Head of caudate nucleus (tissue), 42 donors: ENCODE measurements around the gene ARHGAP4.
A peak's percentile ranks its signal among the peaks of the same experiment; 100 is the strongest.

ENCODE experiments used
- DNase-seq, 42 donors: peaks; one replicate each; pipeline versions ENCODE4 v3.0.0 to v3.0.0-alpha.2; 2020 to 2021; ENCODE audit warnings: mixed read lengths in 7 of 42
- intact Hi-C: fragments of 100-400 bp; cut with DNase I; formaldehyde crosslinking; loops from one replicate; pipeline ENCODE4 v1.15.0; 2022

The ARHGAP4 gene

GRCh38 chrX:153932220-153932915 is 6.3 kb upstream of the ARHGAP4 start:
- DNase-seq: no peak
- intact Hi-C loops: no loop called here

DNA sequence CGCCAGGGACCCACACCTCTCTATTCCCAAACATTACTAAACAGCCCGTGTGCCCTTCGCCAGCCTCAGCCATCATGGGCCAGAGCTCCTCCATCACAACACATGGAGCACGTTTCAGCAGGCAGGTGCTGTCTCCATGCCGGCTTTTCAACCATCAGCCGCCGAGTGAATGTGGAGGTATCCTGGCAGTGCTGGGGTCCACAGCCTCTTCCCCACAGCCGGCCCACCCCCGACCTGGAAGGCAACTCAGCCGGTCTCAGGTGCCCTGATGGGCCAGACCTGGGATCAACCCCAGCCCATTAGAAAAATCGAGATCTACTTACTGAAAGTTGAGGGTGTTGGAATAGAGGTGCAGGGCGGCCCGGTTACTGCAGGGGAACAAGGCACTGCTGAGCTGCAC is 5.7 kb upstream of the ARHGAP4 start:
- DNase-seq: no peak
- intact Hi-C loops: no loop called here

GRCh38 chrX:153931151-153931550 is 5.1 kb upstream of the ARHGAP4 start:
- intact Hi-C loops: no loop called here
- no peak for DNase-seq

DNA sequence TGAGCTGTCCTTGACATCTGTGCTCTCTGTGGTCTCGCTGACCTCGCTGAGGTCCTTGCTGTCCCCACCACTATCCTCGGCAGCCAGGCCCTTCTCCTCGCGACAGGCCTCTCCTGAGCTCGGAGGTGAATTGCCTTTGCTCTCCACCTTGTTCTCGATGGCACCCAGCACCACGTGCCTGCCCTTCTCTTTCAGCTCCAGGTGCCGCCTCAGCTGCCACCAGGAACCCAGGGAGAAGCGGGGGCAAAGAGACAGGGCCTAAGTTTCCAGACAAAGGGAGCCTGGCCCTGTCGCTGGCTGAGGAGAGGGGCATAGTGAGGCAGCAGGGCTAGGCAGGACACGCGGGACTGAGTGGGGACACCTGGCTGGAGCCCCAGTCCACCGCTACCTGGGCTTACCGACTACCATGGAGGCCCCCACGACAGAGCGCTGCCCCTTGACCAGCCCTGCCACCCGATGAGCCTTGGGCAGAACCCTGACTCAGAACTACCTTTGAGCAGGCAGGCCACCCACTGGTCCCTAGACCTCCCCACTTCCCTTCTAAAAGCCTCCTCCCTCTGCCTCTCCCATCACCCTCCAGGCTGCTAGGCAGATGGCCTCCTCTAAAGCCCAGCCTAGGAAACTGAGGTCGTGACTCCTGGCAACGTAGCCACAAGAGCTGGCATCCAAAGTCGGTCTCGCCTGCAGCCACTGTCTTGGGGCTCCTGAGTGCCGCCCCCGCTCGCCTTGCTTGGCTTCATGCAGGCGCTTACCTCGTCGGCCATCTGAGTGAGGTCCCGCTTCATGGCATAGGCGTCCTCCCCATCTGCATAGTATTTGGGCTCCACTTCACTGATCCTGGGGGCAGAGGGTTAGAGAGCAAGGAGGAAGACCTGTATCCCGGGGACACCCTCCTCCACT is 4.2 kb upstream of the ARHGAP4 start:
- no peak for DNase-seq
- intact Hi-C loops: no loop called here

- DNase-seq: no peak
- intact Hi-C loops: no loop called here
These were observed 3.5 kb upstream of the ARHGAP4 start for GRCh38 chrX:153929576-153929975.

DNA sequence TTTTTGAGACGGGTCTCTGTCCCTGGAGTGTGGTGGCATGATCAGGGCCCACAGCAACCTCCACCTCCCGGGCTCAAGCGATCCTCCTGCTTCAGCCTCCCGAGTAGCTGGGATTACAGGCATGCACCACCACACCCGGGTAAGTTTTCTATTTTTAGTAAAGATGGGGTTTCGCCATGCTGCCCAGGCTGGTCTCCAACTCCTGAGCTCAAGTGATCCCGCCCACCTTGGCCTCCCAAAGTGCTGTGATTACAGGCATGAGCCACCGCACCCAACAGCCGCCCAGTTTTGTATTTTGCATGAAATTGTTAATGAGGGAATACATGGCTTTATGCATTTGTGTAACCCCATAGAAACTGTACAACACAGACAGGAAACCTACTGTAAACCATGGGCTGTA is 2.8 kb upstream of the ARHGAP4 start:
- intact Hi-C loops: no loop called here
- DNase-seq: no peak

DNA sequence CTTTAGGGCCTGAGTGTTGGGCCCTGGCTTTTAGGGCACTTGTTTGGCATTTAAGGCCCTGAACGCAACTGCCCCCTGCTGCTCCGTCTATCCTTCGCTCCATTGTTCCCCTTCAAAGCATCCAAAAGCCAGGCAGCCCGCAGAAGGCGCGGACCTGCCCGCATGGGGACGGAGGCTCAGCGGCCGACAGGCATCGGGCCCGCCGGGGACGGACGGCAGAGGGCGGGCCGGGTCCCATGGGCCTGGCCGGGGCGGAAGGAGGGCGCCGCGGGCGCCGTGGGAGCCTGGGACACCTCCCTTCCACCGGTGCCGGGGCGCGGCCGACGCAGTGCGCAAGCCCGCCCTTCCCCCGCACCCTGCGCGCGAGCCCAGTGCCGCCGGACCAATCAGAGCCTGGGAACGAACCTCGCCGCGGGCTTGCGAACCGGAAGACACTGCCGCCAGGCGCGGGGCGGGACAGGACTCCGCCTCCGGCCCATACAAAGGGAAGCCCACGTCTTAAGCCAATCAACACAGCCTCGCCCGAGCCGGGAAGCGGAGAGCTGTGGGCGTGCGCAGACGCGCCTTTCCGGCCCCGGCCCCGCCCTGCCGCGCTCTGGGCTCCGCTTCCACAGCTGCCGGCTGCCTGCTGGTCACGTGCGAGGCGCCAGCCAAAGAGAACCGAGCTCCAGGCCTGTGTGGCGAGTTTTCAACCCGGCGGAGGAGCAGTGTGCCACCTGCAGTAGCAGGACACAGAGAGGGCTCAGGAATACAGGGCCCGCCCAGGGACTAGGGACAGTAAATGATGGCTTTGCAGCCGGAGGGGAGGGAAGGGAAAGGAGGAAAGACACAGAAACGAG is 2.1 kb upstream of the ARHGAP4 start:
- peak; percentile 87 to 97 (median 94) for DNase-seq
- intact Hi-C loops: no loop called here

DNA sequence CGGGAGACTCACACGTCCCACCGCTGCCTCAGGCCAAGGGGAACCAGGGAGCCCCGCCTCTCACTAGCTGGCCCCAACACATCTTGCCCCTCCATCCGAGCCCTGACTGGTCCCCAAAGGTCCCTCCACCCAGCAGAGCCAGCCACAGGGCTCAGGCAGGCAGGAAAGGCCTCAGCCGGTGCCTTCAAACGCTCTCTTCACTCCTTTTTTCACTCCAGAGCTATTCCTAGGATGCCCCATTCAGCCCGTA is 1.5 kb upstream of the ARHGAP4 start:
- intact Hi-C loops: no loop called here

GRCh38 chrX:153926858-153927671 is 1.0 kb upstream of the ARHGAP4 start:
- intact Hi-C loops: no loop called here
- DNase-seq: peak in 19 of 42 donors; percentile 14 to 54 (median 33)

More for the DNA sequence above, 1.5 kb upstream of the ARHGAP4 start:
- peak in 1 of 42 donors; percentile 39 for DNase-seq

GRCh38 chrX:153926552-153926857 is 441 bp upstream of the ARHGAP4 start:
- intact Hi-C loops: no loop called here
- no peak for DNase-seq

DNA sequence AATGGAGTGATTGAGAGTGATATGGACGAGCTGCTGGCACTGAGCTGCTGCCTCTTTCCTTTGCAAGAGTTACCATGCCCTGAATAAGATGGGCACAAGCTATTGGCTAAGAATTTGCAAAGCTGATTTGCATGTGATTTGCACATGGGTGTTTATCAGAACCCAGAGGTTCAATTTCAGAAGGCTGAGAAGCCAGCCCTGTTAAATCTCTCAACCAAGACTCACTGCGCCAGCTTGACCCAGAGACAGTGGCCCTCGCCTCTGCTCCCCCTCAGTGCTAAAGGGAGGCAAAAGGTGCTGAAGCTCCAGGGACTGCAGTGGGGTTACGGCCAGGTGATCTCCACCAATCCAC is 701 bp downstream of the ARHGAP4 start:
- DNase-seq: no peak
- intact Hi-C loops: no loop called here

- intact Hi-C loops: no loop called here
These were observed 1.8 kb downstream of the ARHGAP4 start for GRCh38 chrX:153924149-153924861.

DNA sequence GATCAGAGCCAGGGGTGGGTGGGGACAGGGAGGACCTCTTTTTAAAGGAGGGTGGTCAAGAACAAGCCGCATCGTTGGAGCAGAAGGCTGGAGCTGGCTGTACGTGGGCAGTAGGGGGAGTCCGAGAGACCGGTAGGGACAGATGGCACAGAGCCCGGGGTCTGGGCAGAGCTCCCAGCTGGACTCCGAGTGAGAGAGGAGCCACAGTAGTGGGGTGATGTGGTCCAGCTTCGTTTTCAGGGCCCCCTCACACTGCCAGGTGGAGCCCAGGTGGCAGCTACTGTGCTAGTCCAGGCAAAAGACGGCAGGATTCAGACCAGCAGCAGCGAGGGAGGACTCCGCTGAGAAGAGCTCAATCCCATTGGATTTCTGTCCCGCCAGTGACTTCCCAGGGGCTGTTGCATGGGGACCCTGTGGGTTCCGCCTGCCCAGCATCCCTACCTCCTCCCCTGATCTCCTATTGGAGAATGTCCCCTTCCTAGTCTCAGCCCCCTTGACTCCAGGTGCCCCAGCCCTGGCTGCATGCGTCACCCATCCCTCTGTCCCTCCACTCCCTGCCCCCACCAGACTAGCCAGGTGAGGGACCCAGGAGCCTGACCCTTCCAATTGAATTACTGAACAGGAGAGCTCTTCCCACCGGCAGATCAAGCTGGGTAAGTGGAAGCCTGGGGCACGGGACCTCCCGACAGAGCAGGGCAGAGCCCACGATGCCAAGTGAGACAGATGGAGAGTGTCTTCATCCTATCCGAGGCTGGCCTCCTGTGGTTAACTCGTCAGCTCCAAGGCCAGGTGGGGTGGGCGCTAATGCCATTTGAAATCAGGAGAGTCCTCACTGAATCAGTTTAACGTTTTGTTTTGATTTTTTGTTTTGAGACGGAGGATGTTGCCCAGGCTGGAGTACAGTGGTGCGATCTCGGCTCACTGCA is 2.9 kb downstream of the ARHGAP4 start:
- intact Hi-C loops: no loop called here

More at GRCh38 chrX:153924149-153924861, 1.8 kb downstream of the ARHGAP4 start:
- peak in 30 of 42 donors; percentile 17 to 78 (median 56) for DNase-seq

DNA sequence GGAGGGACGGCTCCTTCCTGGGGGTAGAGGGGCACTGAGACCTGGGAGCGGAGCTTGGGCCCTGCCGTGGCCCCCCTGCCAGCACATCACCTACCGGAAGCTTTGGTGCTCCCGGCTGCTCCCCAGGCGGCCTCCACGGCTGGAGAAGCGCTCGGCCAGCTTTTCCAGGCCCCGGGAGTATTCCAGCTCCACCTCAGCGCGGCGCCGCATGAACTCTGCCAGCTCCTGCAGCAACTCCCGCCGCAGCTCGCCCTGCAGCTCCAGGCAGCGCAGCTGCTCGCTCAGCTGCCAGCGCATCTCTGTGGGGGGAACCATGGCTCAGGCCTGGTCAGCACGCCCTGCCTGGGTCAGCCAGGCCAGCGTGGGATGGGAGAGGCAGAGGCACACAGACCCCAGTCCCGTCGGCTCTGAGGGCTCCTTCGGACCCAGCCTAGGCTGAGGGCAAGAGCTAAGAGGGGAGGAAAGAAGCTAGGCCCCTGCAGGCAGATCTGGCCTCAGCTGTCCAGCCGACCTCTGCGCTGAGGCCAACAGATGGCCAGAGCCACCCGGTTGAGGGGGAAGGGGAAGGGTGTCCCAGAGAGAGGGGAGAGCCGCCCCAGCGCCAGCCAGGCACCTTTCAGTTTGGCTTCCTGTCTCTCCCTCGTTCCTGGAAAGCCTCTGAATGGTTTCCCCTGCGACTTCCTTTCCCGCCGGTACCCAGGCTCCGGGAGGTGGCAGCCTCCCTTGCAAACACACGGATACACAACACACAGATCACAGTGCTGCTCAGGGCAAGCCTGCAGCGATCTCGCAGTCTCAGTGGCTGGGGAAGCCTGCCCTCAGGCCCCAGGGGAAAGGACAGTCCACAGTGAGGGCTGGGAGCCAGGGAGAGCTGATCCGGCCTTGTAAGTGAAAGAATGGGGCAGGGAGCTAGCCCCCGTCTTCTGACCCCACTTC is 4.3 kb downstream of the ARHGAP4 start:
- peak in 1 of 42 donors; percentile 28 for DNase-seq
- intact Hi-C loops: no loop called here

More for the DNA sequence above, 2.9 kb downstream of the ARHGAP4 start:
- DNase-seq: peak; percentile 53 to 87 (median 72)

DNA sequence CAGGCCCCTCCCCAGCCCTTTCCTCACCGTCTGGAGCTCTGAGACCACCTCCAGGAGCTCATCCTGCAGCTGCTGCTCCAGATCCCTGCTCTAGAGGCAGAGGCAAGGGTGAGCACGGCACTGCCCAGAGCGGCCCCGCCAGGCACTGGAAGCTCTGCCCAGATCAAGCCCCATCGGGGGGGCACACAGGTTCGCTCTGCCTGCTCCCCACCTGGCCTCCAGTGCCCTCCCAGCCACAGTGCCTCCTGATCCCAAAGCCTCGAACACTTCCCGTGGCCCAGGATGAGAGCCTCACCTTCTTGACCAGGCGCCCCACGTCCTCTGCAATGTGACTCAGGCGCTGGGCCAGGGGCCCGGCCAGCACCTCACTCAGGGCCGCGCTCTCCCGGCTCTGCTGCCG is 5.0 kb downstream of the ARHGAP4 start:
- intact Hi-C loops: no loop called here
- DNase-seq: no peak

- intact Hi-C loops: no loop called here
- DNase-seq: no peak
These were observed 5.5 kb downstream of the ARHGAP4 start for GRCh38 chrX:153920546-153920945.
